GM12875 (cell line): Measurements from ENCODE around the gene ABCA13.

Source experiments
- H3K4me3 ChIP-seq: one replicate; pipeline ENCODE4 v1.5.1; 2011; ENCODE audit warnings: low read depth, low read length, control low read depth
- TF ChIP-seq, protein P1 (sequence below): IDR thresholded peaks from 2 replicates; pipeline ENCODE4 v1.5.1; 2011; ENCODE audit warnings: low read depth, mild to moderate bottlenecking, control low read depth, inconsistent platforms, low read length, moderate library complexity, borderline replicate concordance; ENCODE audit not compliant: insufficient read depth

Gene ABCA13

GRCh38 chr7:48518092-48518491, 346.8 kb downstream of the ABCA13 start:
- TF ChIP-seq, protein P1, sequence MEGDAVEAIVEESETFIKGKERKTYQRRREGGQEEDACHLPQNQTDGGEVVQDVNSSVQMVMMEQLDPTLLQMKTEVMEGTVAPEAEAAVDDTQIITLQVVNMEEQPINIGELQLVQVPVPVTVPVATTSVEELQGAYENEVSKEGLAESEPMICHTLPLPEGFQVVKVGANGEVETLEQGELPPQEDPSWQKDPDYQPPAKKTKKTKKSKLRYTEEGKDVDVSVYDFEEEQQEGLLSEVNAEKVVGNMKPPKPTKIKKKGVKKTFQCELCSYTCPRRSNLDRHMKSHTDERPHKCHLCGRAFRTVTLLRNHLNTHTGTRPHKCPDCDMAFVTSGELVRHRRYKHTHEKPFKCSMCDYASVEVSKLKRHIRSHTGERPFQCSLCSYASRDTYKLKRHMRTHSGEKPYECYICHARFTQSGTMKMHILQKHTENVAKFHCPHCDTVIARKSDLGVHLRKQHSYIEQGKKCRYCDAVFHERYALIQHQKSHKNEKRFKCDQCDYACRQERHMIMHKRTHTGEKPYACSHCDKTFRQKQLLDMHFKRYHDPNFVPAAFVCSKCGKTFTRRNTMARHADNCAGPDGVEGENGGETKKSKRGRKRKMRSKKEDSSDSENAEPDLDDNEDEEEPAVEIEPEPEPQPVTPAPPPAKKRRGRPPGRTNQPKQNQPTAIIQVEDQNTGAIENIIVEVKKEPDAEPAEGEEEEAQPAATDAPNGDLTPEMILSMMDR: no peak

GRCh38 chr7:48522692-48523091, 351.4 kb downstream of the ABCA13 start:
- TF ChIP-seq, protein P1: no peak
- no peak overlapping the region for H3K4me3 ChIP-seq

More at GRCh38 chr7:48518092-48518491, 346.8 kb downstream of the ABCA13 start:
- no peak overlapping the region for H3K4me3 ChIP-seq

DNA sequence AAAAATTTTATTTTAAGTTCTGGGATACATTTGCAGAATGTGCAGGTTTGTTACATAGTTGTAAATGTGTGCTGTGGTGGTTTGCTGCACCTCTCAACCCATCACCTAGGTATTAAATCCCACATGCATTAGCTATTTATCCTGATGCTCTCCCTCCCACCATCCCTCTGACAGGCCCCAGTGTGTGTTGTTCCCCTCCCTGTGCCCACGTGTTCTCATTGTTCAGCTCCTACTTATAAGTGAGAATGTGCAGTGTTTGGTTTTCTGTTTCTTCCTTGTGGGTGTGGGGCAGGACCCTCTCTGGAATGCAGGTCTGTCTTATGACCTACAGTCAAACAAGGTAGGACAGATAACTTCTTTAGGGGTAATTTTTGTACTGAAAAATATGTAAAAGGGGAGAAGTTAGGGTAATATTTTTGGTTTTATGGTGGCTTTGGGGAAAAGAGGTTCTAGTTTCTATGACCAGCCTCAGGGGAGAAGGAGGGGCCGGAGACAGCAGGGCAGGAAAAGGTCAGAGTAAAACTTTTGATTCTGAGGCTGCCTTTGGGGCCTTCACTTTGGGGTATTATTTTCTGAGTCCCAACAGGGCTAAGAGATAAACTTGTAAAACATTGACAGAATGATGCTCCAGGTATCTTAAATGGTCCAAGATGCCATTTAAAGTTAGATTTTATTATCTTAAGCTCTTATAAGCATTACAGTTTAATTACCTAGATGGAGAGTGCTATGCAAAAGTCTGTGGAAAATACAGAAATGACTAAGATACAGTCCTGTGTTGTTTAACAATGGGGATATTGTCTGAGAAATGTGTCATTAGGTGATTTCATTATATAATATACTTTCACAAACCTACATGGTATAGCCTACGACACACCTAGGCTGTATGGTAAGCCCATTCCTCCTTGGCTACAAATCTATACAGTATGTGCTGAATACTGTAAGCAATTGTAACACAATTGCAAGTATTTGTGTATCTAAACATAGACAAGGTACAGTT, 354.8 kb downstream of the ABCA13 start:
- no peak overlapping the region for H3K4me3 ChIP-seq
- TF ChIP-seq, protein P1: no peak

- TF ChIP-seq, protein P1: 0 out of 2 replicates have a peak, but pooled peaks have one; percentile 10
- H3K4me3 ChIP-seq: no peak overlapping the region
These were observed 357.4 kb downstream of the ABCA13 start for GRCh38 chr7:48528646-48529045.

DNA sequence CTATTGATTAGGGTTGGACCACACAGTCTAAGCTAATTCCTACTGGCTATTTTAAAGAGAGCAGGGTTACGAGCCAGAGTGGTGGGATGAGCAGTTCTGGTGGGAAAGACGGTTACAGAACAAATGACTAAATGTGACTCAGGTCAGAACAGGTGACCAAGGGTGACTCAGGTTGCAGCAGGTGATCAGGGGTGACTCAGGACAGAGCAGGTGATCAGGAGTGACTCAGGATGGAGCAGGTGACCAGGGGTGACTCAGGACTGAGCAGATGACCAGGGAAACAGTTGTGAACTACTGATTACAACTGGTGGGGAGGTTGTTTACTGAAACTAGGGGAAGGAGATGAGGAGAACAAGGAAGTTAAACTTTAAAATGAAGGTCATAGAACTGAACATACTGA, 366.3 kb downstream of the ABCA13 start:
- no peak overlapping the region for H3K4me3 ChIP-seq
- TF ChIP-seq, protein P1: no peak

- no peak overlapping the region for H3K4me3 ChIP-seq
- TF ChIP-seq, protein P1: no peak
These were observed 369.5 kb downstream of the ABCA13 start for GRCh38 chr7:48540746-48541145.

- TF ChIP-seq, protein P1: no peak
- H3K4me3 ChIP-seq: no peak overlapping the region
These were observed 377.4 kb downstream of the ABCA13 start for GRCh38 chr7:48548667-48549066.
